ENCODE measurements around the gene SUGCT. TPM values are rescaled to one million over a fixed set of nuclear protein-coding genes. Genes with fewer than 3 reads are reported as not detected.

The SUGCT gene
- polyA plus RNA-seq, 1 of the 3 experiments (the other 2 are of a cell fraction): 53.7 TPM

- WGBS (ENCODE audit: low lambda C conversion rate): 52% methylated on average over 2 of the region's 2 CpGs
- ChIA-PET CTCF (interaction anchor here (1.0 kb wide), 1 partner anchor 13 kb away, joined by 3 read pairs; no protein-coding TSS in a partner anchor), POLR2A (no interaction called here)
- H2AFZ ChIP-seq (ENCODE audit: low read depth): no peak overlapping the region
- peaks cover 34% of the 10 kb centered on the region for H3K9me3 ChIP-seq
- H3K9me2 ChIP-seq: no peaks in the 10 kb centered on the region
- no peak overlapping the region for H3K4me3 ChIP-seq (ENCODE audit: low read depth in 2 of 2, low read length in 1 of 2)
- H3K27me3 ChIP-seq (ENCODE audit: insufficient read depth): no peaks in the 10 kb centered on the region
- H3K4me1 ChIP-seq (ENCODE audit: control insufficient read depth in 1 of 2, insufficient read depth in 2 of 2, low read depth in 1 of 2, low read length in 1 of 2): 0 out of 4 replicates have a peak, but pooled peaks cover 0 to 4% of the 10 kb centered on the region in 2 experiments
- H3F3A ChIP-seq (replicated peaks; ENCODE audit: insufficient read depth): peaks cover 4% of the 10 kb centered on the region
- no peak overlapping the region for H3K4me2 ChIP-seq
- TF ChIP-seq RAD21 (IDR thresholded peaks at IDR 0.05; ENCODE audit: low read length): no peak
- no peak for TF ChIP-seq RCOR1 (IDR thresholded peaks at IDR 0.05; ENCODE audit: low read length)
- TF ChIP-seq CTCF (IDR thresholded peaks at IDR 0.05): no peak
- no peak for TF ChIP-seq NFIC (IDR thresholded peaks at IDR 0.05; ENCODE audit: borderline replicate concordance)
- TF ChIP-seq MEF2A (IDR thresholded peaks at IDR 0.05; ENCODE audit: borderline replicate concordance, low read depth): no peak
- no peaks in the 10 kb centered on the region for H3K79me2 ChIP-seq (ENCODE audit: insufficient read depth)
- H3K9ac ChIP-seq: no peak overlapping the region
- DNase-seq: no peak
- H3K27ac ChIP-seq (ENCODE audit: low read depth in 2 of 2, low read length in 1 of 2): no peak overlapping the region
- peaks cover 0 to 32% of the 10 kb centered on the region in 2 experiments for H3K36me3 ChIP-seq (replicated peaks in 1 of 2; ENCODE audit: control insufficient read depth in 1 of 2, insufficient read depth in 2 of 2, low read length in 1 of 2)
- H4K20me1 ChIP-seq (ENCODE audit: insufficient read depth): no peaks in the 10 kb centered on the region
Observed at GRCh38 chr7:40889539-40889938, 754.7 kb downstream of the SUGCT start.

GRCh38 chr7:40890088-40890692, 755.4 kb downstream of the SUGCT start:
- H3F3A ChIP-seq (replicated peaks; ENCODE audit: insufficient read depth): peaks cover 4% of the 10 kb centered on the region
- H3K27ac ChIP-seq (ENCODE audit: low read depth in 2 of 2, low read length in 1 of 2): no peak overlapping the region
- ChIA-PET POLR2A (no interaction called here), CTCF (interaction anchor here (1.0 kb wide), 1 partner anchor 12 kb away, joined by 3 read pairs; no protein-coding TSS in a partner anchor)
- no peaks in the 10 kb centered on the region for H4K20me1 ChIP-seq (ENCODE audit: insufficient read depth)
- H3K27me3 ChIP-seq (ENCODE audit: insufficient read depth): no peaks in the 10 kb centered on the region
- H3K4me2 ChIP-seq: no peak overlapping the region
- no peak for DNase-seq
- H3K9ac ChIP-seq: no peak overlapping the region
- no peaks in the 10 kb centered on the region for H3K79me2 ChIP-seq (ENCODE audit: insufficient read depth)
- WGBS (ENCODE audit: low lambda C conversion rate): 89% methylated on average over 1 of the region's 1 CpG
- H3K9me3 ChIP-seq: peaks cover 37% of the 10 kb centered on the region
- H3K9me2 ChIP-seq: no peaks in the 10 kb centered on the region
- peaks cover 0 to 32% of the 10 kb centered on the region in 2 experiments for H3K36me3 ChIP-seq (replicated peaks in 1 of 2; ENCODE audit: control insufficient read depth in 1 of 2, insufficient read depth in 2 of 2, low read length in 1 of 2)
- H3K4me1 ChIP-seq (ENCODE audit: control insufficient read depth in 1 of 2, insufficient read depth in 2 of 2, low read depth in 1 of 2, low read length in 1 of 2): 0 out of 4 replicates have a peak, but pooled peaks cover 0 to 4% of the 10 kb centered on the region in 2 experiments
- no peak overlapping the region for H3K4me3 ChIP-seq (ENCODE audit: low read depth in 2 of 2, low read length in 1 of 2)
- no peak overlapping the region for H2AFZ ChIP-seq (ENCODE audit: low read depth)
- TF ChIP-seq ELF1 (IDR thresholded peaks at IDR 0.05) (no peak), RAD21 (IDR thresholded peaks at IDR 0.05; ENCODE audit: low read length) (no peak), USF1 (IDR thresholded peaks at IDR 0.05; ENCODE audit: borderline replicate concordance, low read depth) (no peak), POLR2AphosphoS5 (IDR thresholded peaks at IDR 0.05; ENCODE audit: low read depth, low read length) (no peak), TAF1 (IDR thresholded peaks at IDR 0.05; ENCODE audit: borderline replicate concordance, low read depth, low read length) (no peak), ZBTB33 (IDR thresholded peaks at IDR 0.05; ENCODE audit: borderline replicate concordance, low read depth) (no peak), NRF1 (IDR thresholded peaks at IDR 0.05; ENCODE audit: low read depth, low read length) (no peak), TEAD4 (IDR thresholded peaks at IDR 0.05; ENCODE audit: borderline replicate concordance, insufficient read depth) (no peak), MEF2A (IDR thresholded peaks at IDR 0.05; ENCODE audit: borderline replicate concordance, low read depth) (no peak), EP300 (IDR thresholded peaks at IDR 0.05; ENCODE audit: borderline replicate concordance in 1 of 2, low read depth in 1 of 2, low read length in 1 of 2) (no peak), GATA2 (CRISPR knock-in tag; IDR thresholded peaks at IDR 0.05) (no peak), FOXM1 (IDR thresholded peaks at IDR 0.05; ENCODE audit: low read depth) (no peak), CTCF (IDR thresholded peaks at IDR 0.05) (no peak), IRF3 (IDR thresholded peaks at IDR 0.05; ENCODE audit: low read depth, low read length) (no peak), PBX3 (IDR thresholded peaks at IDR 0.05) (no peak)

All from SK-N-SH (cell line).